ENCODE measurements around the gene OSER1. TPM values are rescaled to one million over a fixed set of nuclear protein-coding genes. Genes with fewer than 3 reads are reported as not detected.
A peak's percentile ranks its signal among the peaks of the same experiment; 100 is the strongest.

OSER1 gene
- total RNA-seq, 4 donors from 2014 or later, result 73.0 to 114 (median 94.5) TPM

GRCh38 chr20:44208165-44208564 lies 2.4 kb downstream of the OSER1 start:
- no peaks in the 10 kb centered on the region for H3K36me3 ChIP-seq
- ATAC-seq, result no peak
- TF ChIP-seq CTCF (IDR thresholded peaks at IDR 0.05 in 4 of 5, conservative IDR thresholded peaks at IDR 0.05 in 1 of 5), result no peak
- TF ChIP-seq POLR2A (IDR thresholded peaks at IDR 0.05), result no peak
- H3K27ac ChIP-seq, result peak overlapping the region; percentile 97 to 100 (median 98)
- DNase-seq, result no peak
- intact Hi-C loops (cut with DNase I; ENCODE audit: low total_unique reads), result loop anchor here (5.0 to 10.0 kb wide), 3 partner anchors 377 to 1149 kb away; partner anchors contain the start of genes IFT52 and PKIG
- H3K27me3 ChIP-seq, result no peaks in the 10 kb centered on the region
- H3K4me1 ChIP-seq, result peaks cover 66 to 73% of the 10 kb centered on the region in 2 donors
- in situ Hi-C loops (cut with MboI; ENCODE audit: low sequenced_read_pairs in 4 of 4), result loop anchor here (25.0 kb wide), 7 partner anchors 254 to 1154 kb away; partner anchors contain the start of genes KCNK15 (in 2 of the 4), PKIG (in 1 of the 4), SDC4 (in 1 of the 4) and SRSF6 (in 1 of the 4)
- H3K4me3 ChIP-seq, result peak overlapping the region; percentile 90 to 98 (median 95)
- H3K9me3 ChIP-seq, result no peaks in the 10 kb centered on the region

- Histone ChIP-seq H3K27me3 (no peaks in the 10 kb centered on the region), H3K36me3 (peaks cover 0 to 3% of the 10 kb centered on the region in 2 donors), H3K4me1 (peaks cover 67 to 77% of the 10 kb centered on the region in 2 donors), H3K4me3 (peak overlapping the region; percentile 90 to 98 (median 95)), H3K27ac (peak overlapping the region; percentile 97 to 100 (median 98)), H3K9me3 (no peaks in the 10 kb centered on the region)
- DNase-seq (no peak), ATAC-seq (peak; percentile 39 to 45)
- peak; percentile 45 to 80 for TF ChIP-seq POLR2A (IDR thresholded peaks at IDR 0.05)
- TF ChIP-seq CTCF (IDR thresholded peaks at IDR 0.05 in 4 of 5, conservative IDR thresholded peaks at IDR 0.05 in 1 of 5), result no peak
- in situ Hi-C loops (cut with MboI; ENCODE audit: low sequenced_read_pairs in 4 of 4), result loop anchor here (25.0 kb wide), 7 partner anchors 255 to 1155 kb away; partner anchors contain the start of genes KCNK15 (in 2 of the 4), PKIG (in 1 of the 4), SDC4 (in 1 of the 4) and SRSF6 (in 1 of the 4)
- intact Hi-C loops (cut with DNase I; ENCODE audit: low total_unique reads), result loop anchor here (5.0 to 10.0 kb wide), 3 partner anchors 378 to 1150 kb away; partner anchors contain the start of genes IFT52 and PKIG
Measured at GRCh38 chr20:44207126-44207723, 3.3 kb downstream of the OSER1 start.

- Histone ChIP-seq H3K9me3 (no peaks in the 10 kb centered on the region), H3K27me3 (no peaks in the 10 kb centered on the region), H3K27ac (peak overlapping the region; percentile 97 to 100 (median 98)), H3K4me3 (peak overlapping the region in 1 of 4 donors; percentile 95), H3K36me3 (peaks cover 0 to 14% of the 10 kb centered on the region in 2 donors), H3K4me1 (peaks cover 68 to 78% of the 10 kb centered on the region in 2 donors)
- in situ Hi-C loops (cut with MboI; ENCODE audit: low sequenced_read_pairs in 4 of 4), result loop anchor here (25.0 kb wide), 7 partner anchors 256 to 1156 kb away; partner anchors contain the start of genes KCNK15 (in 2 of the 4), PKIG (in 1 of the 4), SDC4 (in 1 of the 4) and SRSF6 (in 1 of the 4)
- intact Hi-C loops (cut with DNase I; ENCODE audit: low total_unique reads), result loop anchor here (5.0 to 10.0 kb wide), 3 partner anchors 379 to 1151 kb away; partner anchors contain the start of genes IFT52 and PKIG
- ATAC-seq (no peak), DNase-seq (no peak)
- no peak for TF ChIP-seq CTCF (IDR thresholded peaks at IDR 0.05 in 4 of 5, conservative IDR thresholded peaks at IDR 0.05 in 1 of 5)
- no peak for TF ChIP-seq POLR2A (IDR thresholded peaks at IDR 0.05)
Measured at GRCh38 chr20:44206132-44206531, 4.4 kb downstream of the OSER1 start.

- Histone ChIP-seq H3K9me3 (no peaks in the 10 kb centered on the region), H3K36me3 (peaks cover 0 to 26% of the 10 kb centered on the region in 2 donors), H3K4me3 (no peak overlapping the region), H3K27me3 (no peaks in the 10 kb centered on the region), H3K4me1 (peaks cover 80 to 90% of the 10 kb centered on the region in 2 donors), H3K27ac (peak overlapping the region; percentile 97 to 100 (median 98))
- TF ChIP-seq CTCF (IDR thresholded peaks at IDR 0.05 in 4 of 5, conservative IDR thresholded peaks at IDR 0.05 in 1 of 5), result no peak
- TF ChIP-seq POLR2A (IDR thresholded peaks at IDR 0.05), result no peak
- no peak for DNase-seq
- ATAC-seq, result no peak
- in situ Hi-C loops (cut with MboI; ENCODE audit: low sequenced_read_pairs in 4 of 4), result loop anchor here (25.0 kb wide), 7 partner anchors 257 to 1157 kb away; partner anchors contain the start of genes KCNK15 (in 2 of the 4), PKIG (in 1 of the 4), SDC4 (in 1 of the 4) and SRSF6 (in 1 of the 4)
- intact Hi-C loops (cut with DNase I; ENCODE audit: low total_unique reads), result loop anchor here (5.0 to 10.0 kb wide), 3 partner anchors 380 to 1152 kb away; partner anchors contain the start of genes IFT52 and PKIG
Measured at GRCh38 chr20:44204832-44205215, 5.7 kb downstream of the OSER1 start.

Data from gastrocnemius medialis (tissue), 4 donors.